Endodermal cell (in vitro differentiated cells): Measurements from ENCODE around the gene ANGPTL2. TPM values are rescaled to one million over a fixed set of nuclear protein-coding genes. Genes with fewer than 3 reads are reported as not detected.
"Not testable (repeated sequence)": the region's sequence is repeated elsewhere in the genome, so short reads cannot be mapped to it uniquely, and the experiment has no call there.

Experiments
- DNase-seq: peaks from one replicate; pipeline ENCODE4 v3.0.0-alpha.2; 2017
- H3K27ac ChIP-seq: 2 replicates; pipeline ENCODE4 v1.5.1; 2013; ENCODE audit warnings: mild to moderate bottlenecking, low read depth, low read length, moderate library complexity
- H3K27me3 ChIP-seq: 2 replicates; pipeline ENCODE4 v1.6.1; 2013; ENCODE audit warnings: mild to moderate bottlenecking, low read length, moderate library complexity; ENCODE audit not compliant: insufficient read depth, control insufficient read depth, poor library complexity, severe bottlenecking
- H3K36me3 ChIP-seq: 2 replicates; pipeline ENCODE4 v1.7.0; 2013; ENCODE audit warnings: mild to moderate bottlenecking, low read length, moderate library complexity; ENCODE audit not compliant: control insufficient read depth, insufficient read depth
- H3K4me1 ChIP-seq: one replicate; pipeline ENCODE4 v1.7.0; 2013; ENCODE audit warnings: low read length; ENCODE audit not compliant: control insufficient read depth, insufficient read depth
- H3K4me3 ChIP-seq: 2 replicates; pipeline ENCODE4 v1.5.1; 2013; ENCODE audit warnings: mild to moderate bottlenecking, low read length, moderate library complexity
- H3K9ac ChIP-seq: 2 replicates; pipeline ENCODE4 v1.6.1; 2013; ENCODE audit warnings: mild to moderate bottlenecking, low read length, moderate library complexity; ENCODE audit not compliant: poor library complexity, severe bottlenecking; ENCODE audit errors: extremely low read depth
- H3K9me3 ChIP-seq: 2 replicates; pipeline ENCODE4 v1.6.1; 2013; ENCODE audit warnings: mild to moderate bottlenecking, low read length, moderate library complexity; ENCODE audit not compliant: control insufficient read depth
- H3K27ac Mint-ChIP-seq: 2 replicates; pipeline ENCODE4 v1.8.0; 2020; ENCODE audit warnings: mixed read lengths
- H3K27me3 Mint-ChIP-seq: 2 replicates; pipeline ENCODE4 v1.8.0; 2021; ENCODE audit warnings: mild to moderate bottlenecking, mixed read lengths; ENCODE audit not compliant: insufficient read depth
- H3K36me3 Mint-ChIP-seq: 2 replicates; pipeline ENCODE4 v1.8.0; 2020; ENCODE audit warnings: low read depth, mixed read lengths
- H3K4me1 Mint-ChIP-seq: 2 replicates; pipeline ENCODE4 v1.8.0; 2020; ENCODE audit warnings: mixed read lengths
- H3K4me3 Mint-ChIP-seq: 2 replicates; pipeline ENCODE4 v1.8.0; 2020; ENCODE audit warnings: mild to moderate bottlenecking, moderate library complexity, mixed read lengths
- H3K9me3 Mint-ChIP-seq: 2 replicates; pipeline ENCODE4 v1.8.0; 2020; ENCODE audit warnings: mild to moderate bottlenecking, mixed read lengths
- WGBS, 2 experiments: methylation state at CpG; one replicate each; pipeline versions ENCODE4 v1.1.5 to v1.1.7; 2013; ENCODE audit warnings: missing lambda C conversion rate in 2 of 2, mixed read lengths in 1 of 2; ENCODE audit not compliant: insufficient coverage in 1 of 2, insufficient read length in 1 of 2; 5-methylcytosine and 5-hydroxymethylcytosine counted together
- long read RNA-seq, 4 experiments: library from polyadenylated mRNA in 2 of 4; library from RNA in 1 of 4; library from capped mRNA in 1 of 4; stranded (forward) in 3 of 4; unstranded in 1 of 4; transcript quantifications; one replicate each; pipeline ENCODE4 v2.0.0, GENCODE V29; 2020 to 2021; ENCODE audit warnings: inconsistent platforms in 1 of 4
- polyA plus RNA-seq, 2 experiments: library from polyadenylated mRNA; stranded (reverse); fragments of 50-300 nt; gene quantifications; one replicate each; pipeline ENCODE4 v1.2.3, GENCODE V29; 2013
- total RNA-seq, 2 donors: library from RNA; stranded (reverse); fragmentation: NEBNext Ultra II Directional in 1 of 2; extraction: Animal tissue kit (Norgen Biotek cat#: 25700) in 1 of 2; gene quantifications; 2 replicates in 1 of 2; 3 replicates in 1 of 2; pipeline ENCODE4 v1.2.1, GENCODE V29; 2021
- TF ChIP-seq, protein P1 (sequence below): fragments of 200-600 bp; sonication (generic); conservative IDR thresholded peaks from 2 replicates; pipeline ENCODE4 v1.5.0; 2021; ENCODE audit warnings: antibody characterized with exemption, mild to moderate bottlenecking

ANGPTL2 gene, protein sequence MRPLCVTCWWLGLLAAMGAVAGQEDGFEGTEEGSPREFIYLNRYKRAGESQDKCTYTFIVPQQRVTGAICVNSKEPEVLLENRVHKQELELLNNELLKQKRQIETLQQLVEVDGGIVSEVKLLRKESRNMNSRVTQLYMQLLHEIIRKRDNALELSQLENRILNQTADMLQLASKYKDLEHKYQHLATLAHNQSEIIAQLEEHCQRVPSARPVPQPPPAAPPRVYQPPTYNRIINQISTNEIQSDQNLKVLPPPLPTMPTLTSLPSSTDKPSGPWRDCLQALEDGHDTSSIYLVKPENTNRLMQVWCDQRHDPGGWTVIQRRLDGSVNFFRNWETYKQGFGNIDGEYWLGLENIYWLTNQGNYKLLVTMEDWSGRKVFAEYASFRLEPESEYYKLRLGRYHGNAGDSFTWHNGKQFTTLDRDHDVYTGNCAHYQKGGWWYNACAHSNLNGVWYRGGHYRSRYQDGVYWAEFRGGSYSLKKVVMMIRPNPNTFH
- total RNA-seq, result 10 to 100 TPM; 14.8 to 17.1 TPM
- polyA plus RNA-seq (2013, experiment 1 of 2), result 19.1 TPM
- 21.2 TPM for polyA plus RNA-seq (2013, experiment 2 of 2)
- long read RNA-seq, experiment 1, partial matches to known transcripts, result 1 of 3 reads
- long read RNA-seq, experiment 1, other reads (novel, unspliced or antisense), result 1 of 3 reads
- long read RNA-seq, experiment 2, transcript ANGPTL2-202 (5 exons, 3,707 nt), result major isoform, 24 of 31 reads
- long read RNA-seq, experiment 2, partial matches to known transcripts, result 3 of 31 reads
- long read RNA-seq, experiment 2, other reads (novel, unspliced or antisense), result 4 of 31 reads
- long read RNA-seq, experiment 3, transcript ANGPTL2-202 (5 exons, 3,707 nt), result major isoform, 17 of 20 reads
- long read RNA-seq, experiment 3, partial matches to known transcripts, result 2 of 20 reads
- long read RNA-seq, experiment 3, other reads (novel, unspliced or antisense), result 1 of 20 reads
- long read RNA-seq, experiment 4, partial matches to known transcripts, result 4 of 8 reads
- long read RNA-seq, experiment 4, other reads (novel, unspliced or antisense), result 1 of 8 reads

DNA sequence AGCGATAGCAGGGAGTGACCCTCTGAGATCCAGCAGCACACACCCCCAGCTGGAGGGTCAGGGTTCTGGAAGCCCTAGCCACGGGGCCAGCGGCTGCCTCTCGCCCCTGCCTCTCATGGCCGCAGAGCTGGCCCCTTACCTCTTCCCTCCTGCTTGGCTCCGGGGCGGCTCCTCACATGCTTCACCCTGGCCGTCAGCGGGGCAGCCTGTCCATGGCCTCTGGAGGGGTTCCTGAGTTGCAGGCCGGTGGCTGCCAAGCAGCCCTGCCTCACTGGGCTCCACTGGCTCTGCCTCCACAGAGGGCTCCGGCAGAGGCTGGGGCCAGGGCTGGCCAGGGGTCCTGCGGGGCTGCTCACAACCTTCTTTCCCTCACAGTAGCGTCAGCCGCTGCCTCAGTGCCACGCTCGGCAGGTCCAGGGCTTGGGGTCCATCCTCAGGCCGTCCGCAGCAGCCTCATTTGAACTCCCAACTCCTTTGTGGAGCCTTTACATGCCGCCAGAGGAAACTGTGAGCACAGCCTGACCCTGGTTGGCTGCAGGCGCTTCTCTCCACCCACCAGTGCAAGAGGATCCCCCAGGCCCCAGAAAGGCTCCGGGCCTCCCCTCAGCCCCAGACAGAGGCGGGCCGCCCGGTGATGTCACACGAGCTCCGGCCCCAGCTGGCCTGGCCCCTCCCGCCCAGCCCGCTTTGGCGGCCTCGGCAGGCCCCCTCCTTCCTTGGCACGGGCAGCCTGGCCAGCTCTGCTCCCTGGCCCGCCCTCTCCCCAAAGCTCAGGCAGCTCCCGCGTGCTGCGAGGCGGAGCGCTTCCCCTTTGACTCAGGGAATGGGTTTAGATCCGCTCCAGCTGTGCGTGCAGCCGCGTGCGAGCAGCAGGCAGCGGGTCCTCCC lies at the start of gene ANGPTL2:
ANGPTL2 (minus strand) TSS at position 460 of the 888 bp plus-strand sequence. CDS start 13,904 bp downstream, outside the sequence.
- Histone ChIP-seq H3K27ac (peak within 1 kb of the TSS; percentile 83), H3K4me1 (peaks cover 19% of the 10 kb centered on the region), H3K9me3 (no peaks in the 10 kb centered on the region), H3K9ac (peak within 1 kb of the TSS; percentile 39), H3K36me3 (no peaks in the 10 kb centered on the region), H3K27me3 (no peaks in the 10 kb centered on the region), H3K4me3 (peak within 1 kb of the TSS; percentile 88)
- TF ChIP-seq, protein P1, sequence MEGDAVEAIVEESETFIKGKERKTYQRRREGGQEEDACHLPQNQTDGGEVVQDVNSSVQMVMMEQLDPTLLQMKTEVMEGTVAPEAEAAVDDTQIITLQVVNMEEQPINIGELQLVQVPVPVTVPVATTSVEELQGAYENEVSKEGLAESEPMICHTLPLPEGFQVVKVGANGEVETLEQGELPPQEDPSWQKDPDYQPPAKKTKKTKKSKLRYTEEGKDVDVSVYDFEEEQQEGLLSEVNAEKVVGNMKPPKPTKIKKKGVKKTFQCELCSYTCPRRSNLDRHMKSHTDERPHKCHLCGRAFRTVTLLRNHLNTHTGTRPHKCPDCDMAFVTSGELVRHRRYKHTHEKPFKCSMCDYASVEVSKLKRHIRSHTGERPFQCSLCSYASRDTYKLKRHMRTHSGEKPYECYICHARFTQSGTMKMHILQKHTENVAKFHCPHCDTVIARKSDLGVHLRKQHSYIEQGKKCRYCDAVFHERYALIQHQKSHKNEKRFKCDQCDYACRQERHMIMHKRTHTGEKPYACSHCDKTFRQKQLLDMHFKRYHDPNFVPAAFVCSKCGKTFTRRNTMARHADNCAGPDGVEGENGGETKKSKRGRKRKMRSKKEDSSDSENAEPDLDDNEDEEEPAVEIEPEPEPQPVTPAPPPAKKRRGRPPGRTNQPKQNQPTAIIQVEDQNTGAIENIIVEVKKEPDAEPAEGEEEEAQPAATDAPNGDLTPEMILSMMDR, result no peak
- Mint-ChIP-seq H3K36me3 (peaks cover 6% of the 10 kb centered on the region), H3K27ac (peak within 1 kb of the TSS; percentile 85), H3K9me3 (no peaks in the 10 kb centered on the region), H3K27me3 (peaks cover 9% of the 10 kb centered on the region), H3K4me1 (peaks cover 49% of the 10 kb centered on the region), H3K4me3 (peak within 1 kb of the TSS; percentile 72)
- 2 to 11% methylated on average over 13 to 43 of the region's 43 CpGs for WGBS, 2 experiments
- DNase-seq, result peak; percentile 96

DNA sequence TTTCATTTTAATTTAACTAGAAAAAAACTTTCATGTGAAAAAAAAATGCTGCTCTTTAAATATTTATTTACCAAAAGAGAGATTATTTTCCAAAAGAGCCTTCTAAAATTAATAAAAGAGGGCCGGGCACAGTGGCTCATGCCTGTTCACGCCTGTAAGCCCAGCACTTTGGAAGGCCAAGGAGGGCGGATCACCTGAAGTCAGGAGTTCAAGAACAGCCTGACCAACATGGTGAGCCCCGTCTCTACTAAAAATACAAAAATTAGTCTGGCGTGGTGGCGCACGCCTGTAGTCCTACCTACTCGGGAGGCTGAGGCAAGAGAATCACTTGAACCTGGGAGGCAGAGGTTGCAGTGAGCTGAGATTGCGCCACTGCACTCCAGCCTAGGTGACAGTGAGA lies 48.9 kb upstream of the ANGPTL2 start:
- H3K27ac ChIP-seq, H3K9me3 ChIP-seq, H3K27ac Mint-ChIP-seq, H3K4me3 ChIP-seq, H3K4me3 Mint-ChIP-seq, H3K27me3 Mint-ChIP-seq, H3K9me3 Mint-ChIP-seq, H3K4me1 ChIP-seq, H3K36me3 Mint-ChIP-seq, H3K4me1 Mint-ChIP-seq, H3K9ac ChIP-seq, H3K36me3 ChIP-seq, H3K27me3 ChIP-seq: not testable (repeated sequence)
- WGBS, 2 experiments, result 95 to 97% methylated on average over 9 of the region's 9 CpGs
- DNase-seq, result peak; percentile 7

DNA sequence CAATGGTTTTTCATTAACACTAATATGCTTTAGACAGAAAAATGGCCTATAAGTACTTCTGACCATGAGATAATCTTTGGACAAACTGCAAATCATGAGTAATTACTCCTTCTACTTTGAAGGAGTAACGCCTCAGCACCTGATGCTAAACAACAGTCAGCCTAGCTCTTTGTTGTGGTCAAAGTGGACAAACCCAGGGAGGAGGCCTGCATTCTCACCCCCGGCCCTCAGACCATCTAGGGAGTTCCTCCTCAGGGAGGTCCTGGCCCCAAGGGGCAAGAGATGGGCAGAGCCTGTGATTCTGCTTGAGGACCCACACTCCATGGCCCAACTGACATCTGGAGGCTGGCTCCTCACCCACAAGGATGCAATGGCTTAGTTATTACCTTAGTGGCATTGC lies 48.2 kb upstream of the ANGPTL2 start:
- Mint-ChIP-seq H3K4me1 (peaks cover 2% of the 10 kb centered on the region), H3K27ac (no peak overlapping the region), H3K4me3 (no peak overlapping the region), H3K27me3 (no peaks in the 10 kb centered on the region), H3K9me3 (no peaks in the 10 kb centered on the region), H3K36me3 (no peaks in the 10 kb centered on the region)
- Histone ChIP-seq H3K36me3 (no peaks in the 10 kb centered on the region), H3K9me3 (no peaks in the 10 kb centered on the region), H3K27ac (no peak overlapping the region), H3K27me3 (no peaks in the 10 kb centered on the region), H3K4me1 (no peaks in the 10 kb centered on the region), H3K9ac (no peak overlapping the region), H3K4me3 (no peak overlapping the region)
- 87 to 93% methylated on average over 2 of the region's 2 CpGs for WGBS, 2 experiments
- TF ChIP-seq, protein P1, result no peak
- DNase-seq, result peak; percentile 22
